ENCODE results near the gene CD52. TPM values are rescaled to one million over a fixed set of nuclear protein-coding genes. Genes with fewer than 3 reads are reported as not detected.

CD52 gene
- polyA plus RNA-seq, 3 donors: 851 to 4,047 (median 2,617) TPM

DNA sequence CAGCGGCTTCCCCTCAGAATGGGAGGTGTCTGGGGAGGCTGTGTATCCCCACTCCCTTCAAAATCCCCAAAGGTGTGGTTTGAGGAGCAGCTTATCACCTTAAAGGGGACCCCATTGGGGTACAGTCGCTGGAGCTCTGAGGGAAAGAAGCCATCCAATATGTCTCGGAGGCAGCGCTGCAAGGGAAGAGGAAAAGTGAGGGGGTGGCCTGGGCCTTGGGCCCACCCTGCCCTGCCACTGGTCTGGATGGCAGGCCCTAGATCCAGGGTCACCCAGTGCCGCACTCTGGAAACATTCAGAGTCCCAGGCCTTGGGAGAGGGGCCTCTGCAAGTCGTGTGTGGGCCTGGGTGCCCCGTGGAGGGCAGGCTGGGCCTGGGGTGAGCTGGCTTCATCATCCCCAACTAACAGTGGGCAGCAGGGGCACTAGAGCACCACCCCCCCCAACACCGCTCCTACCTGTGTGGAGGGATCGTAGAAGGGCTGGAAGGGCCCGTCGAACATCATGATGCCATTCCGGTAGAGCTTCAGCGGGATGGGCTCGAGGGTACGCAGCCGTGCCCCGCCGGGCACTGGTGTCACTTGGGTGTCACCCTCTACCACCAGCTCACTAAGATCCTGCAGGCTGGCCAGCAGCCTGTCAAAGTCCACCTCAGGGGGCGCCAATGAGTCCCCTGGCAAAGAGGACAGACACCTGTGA, 32.2 kb upstream of the CD52 start:
- Mint-ChIP-seq H3K27me3 (ENCODE audit: low read depth in 3 of 3) (peaks cover 0 to 9% (median 4%) of the 10 kb centered on the region in 3 donors), H3K27ac (peak overlapping the region; percentile 96 to 100 (median 100)), H3K9me3 (no peaks in the 10 kb centered on the region), H3K36me3 (peaks cover 45 to 61% of the 10 kb centered on the region in 2 donors), H3K4me1 (peaks cover 96% of the 10 kb centered on the region), H3K4me3 (peak overlapping the region; percentile 9 to 86)
- H2AFZ ChIP-seq (ENCODE audit: insufficient read depth, low read depth, low read length, poor library complexity, severe bottlenecking): no peak overlapping the region
- peak in 1 of 3 donors; percentile 35 for DNase-seq
- H3K4me2 ChIP-seq (replicated peaks; ENCODE audit: extremely low read depth, low read length, poor library complexity, severe bottlenecking): peak overlapping the region; percentile 41
- H3K27me3 ChIP-seq (ENCODE audit: control insufficient read depth in 2 of 2, insufficient read depth in 2 of 2, low read length in 2 of 2): no peaks in the 10 kb centered on the region
- H3K9ac ChIP-seq (ENCODE audit: insufficient read depth, low read length, poor library complexity, severe bottlenecking): peak overlapping the region; percentile 70
- peak; percentile 35 for TF ChIP-seq CTCF (IDR thresholded peaks at IDR 0.05)
- peaks cover 38 to 41% of the 10 kb centered on the region in 2 donors for H3K36me3 ChIP-seq (replicated peaks in 1 of 2; ENCODE audit: control insufficient read depth in 1 of 2, insufficient read depth in 2 of 2, low read length in 2 of 2)
- intact Hi-C loops (cut with micrococcal nuclease): loop anchor here (2.0 kb wide), 1 partner anchor 35 kb away; no protein-coding TSS in a partner anchor
- H3K4me3 ChIP-seq (replicated peaks in 1 of 3; ENCODE audit: low read depth in 2 of 3, low read length in 3 of 3): peak overlapping the region in 1 of 3 experiments; percentile 41
- no peaks in the 10 kb centered on the region for H3K9me3 ChIP-seq (replicated peaks in 1 of 2; ENCODE audit: control insufficient read depth in 1 of 2, insufficient read depth in 1 of 2, low read length in 2 of 2)
- peak overlapping the region; percentile 99 to 100 for H3K27ac ChIP-seq (ENCODE audit: low read depth in 1 of 2, low read length in 2 of 2)
- H3K4me1 ChIP-seq (ENCODE audit: control insufficient read depth in 1 of 2, insufficient read depth in 2 of 2, low read length in 2 of 2): peaks cover 100% of the 10 kb centered on the region in 2 donors
- 98% methylated on average over 8 of the region's 19 CpGs for WGBS (ENCODE audit: insufficient coverage)
- H4K20me1 ChIP-seq (ENCODE audit: insufficient read depth, low read length): peaks cover 36% of the 10 kb centered on the region
- peaks cover 66% of the 10 kb centered on the region for H3K79me2 ChIP-seq (ENCODE audit: insufficient read depth, low read length)

DNA sequence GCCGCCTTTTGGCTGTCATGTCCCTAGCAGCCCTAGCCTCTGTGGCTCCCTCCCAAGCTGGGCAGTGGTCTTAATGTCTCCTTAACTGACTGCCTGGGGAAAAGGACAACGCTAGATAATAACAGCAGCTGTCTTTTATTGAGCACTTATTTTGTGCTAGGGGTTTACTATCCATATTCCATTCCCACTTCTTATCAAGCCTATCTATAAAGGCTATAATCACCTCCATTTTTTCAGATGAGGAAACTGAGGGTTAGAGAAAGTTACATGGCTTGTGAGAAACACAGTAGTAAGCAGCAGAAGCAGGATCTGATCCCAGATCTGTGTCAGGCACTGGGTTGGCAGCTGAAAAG, 31.7 kb upstream of the CD52 start:
- no peaks in the 10 kb centered on the region for H3K9me3 Mint-ChIP-seq
- H3K27ac Mint-ChIP-seq: peak overlapping the region; percentile 25 to 100 (median 100)
- H3K9ac ChIP-seq (ENCODE audit: insufficient read depth, low read length, poor library complexity, severe bottlenecking): no peak overlapping the region

More for the DNA sequence above, 31.7 kb upstream of the CD52 start:
- intact Hi-C loops (cut with micrococcal nuclease): no loop called here
- H3K36me3 ChIP-seq (replicated peaks in 1 of 2; ENCODE audit: control insufficient read depth in 1 of 2, insufficient read depth in 2 of 2, low read length in 2 of 2): peaks cover 35 to 37% of the 10 kb centered on the region in 2 donors
- DNase-seq: no peak
- H4K20me1 ChIP-seq (ENCODE audit: insufficient read depth, low read length): peaks cover 31% of the 10 kb centered on the region
- no peaks in the 10 kb centered on the region for H3K27me3 ChIP-seq (ENCODE audit: control insufficient read depth in 2 of 2, insufficient read depth in 2 of 2, low read length in 2 of 2)
- peaks cover 41 to 61% of the 10 kb centered on the region in 2 donors for H3K36me3 Mint-ChIP-seq
- H2AFZ ChIP-seq (ENCODE audit: insufficient read depth, low read depth, low read length, poor library complexity, severe bottlenecking): no peak overlapping the region
- H3K4me2 ChIP-seq (replicated peaks; ENCODE audit: extremely low read depth, low read length, poor library complexity, severe bottlenecking): no peak overlapping the region
- H3K4me3 Mint-ChIP-seq: no peak overlapping the region
- peaks cover 97% of the 10 kb centered on the region for H3K4me1 Mint-ChIP-seq
- peaks cover 100% of the 10 kb centered on the region in 2 donors for H3K4me1 ChIP-seq (ENCODE audit: control insufficient read depth in 1 of 2, insufficient read depth in 2 of 2, low read length in 2 of 2)
- 100% methylated on average over 1 of the region's 2 CpGs for WGBS (ENCODE audit: insufficient coverage)
- peak overlapping the region; percentile 99 to 100 for H3K27ac ChIP-seq (ENCODE audit: low read depth in 1 of 2, low read length in 2 of 2)
- no peak for TF ChIP-seq CTCF (IDR thresholded peaks at IDR 0.05)
- no peaks in the 10 kb centered on the region for H3K9me3 ChIP-seq (replicated peaks in 1 of 2; ENCODE audit: control insufficient read depth in 1 of 2, insufficient read depth in 1 of 2, low read length in 2 of 2)
- no peak overlapping the region for H3K4me3 ChIP-seq (replicated peaks in 1 of 3; ENCODE audit: low read depth in 2 of 3, low read length in 3 of 3)
- H3K79me2 ChIP-seq (ENCODE audit: insufficient read depth, low read length): peaks cover 64% of the 10 kb centered on the region
- peaks cover 0 to 8% (median 4%) of the 10 kb centered on the region in 3 donors for H3K27me3 Mint-ChIP-seq (ENCODE audit: low read depth in 3 of 3)

Measured in CD14-positive monocyte (primary cell).